ENCODE results near the gene ZNF148. TPM values are rescaled to one million over a fixed set of nuclear protein-coding genes. Genes with fewer than 3 reads are reported as not detected.

ZNF148 gene
- polyA plus RNA-seq, 3 donors: 6.5 to 48.4 (median 34.1) TPM

- Histone ChIP-seq H2AFZ (ENCODE audit: insufficient read depth, low read depth, low read length, poor library complexity, severe bottlenecking) (no peak overlapping the region), H3K27ac (ENCODE audit: low read depth in 1 of 2, low read length in 2 of 2) (no peak overlapping the region), H3K4me3 (replicated peaks in 1 of 3; ENCODE audit: low read depth in 2 of 3, low read length in 3 of 3) (no peak overlapping the region), H3K79me2 (ENCODE audit: insufficient read depth, low read length) (no peaks in the 10 kb centered on the region), H3K36me3 (replicated peaks in 1 of 2; ENCODE audit: control insufficient read depth in 1 of 2, insufficient read depth in 2 of 2, low read length in 2 of 2) (peaks cover 24 to 70% of the 10 kb centered on the region in 2 donors), H4K20me1 (ENCODE audit: insufficient read depth, low read length) (no peaks in the 10 kb centered on the region), H3K4me2 (replicated peaks; ENCODE audit: extremely low read depth, low read length, poor library complexity, severe bottlenecking) (no peak overlapping the region), H3K4me1 (ENCODE audit: control insufficient read depth in 1 of 2, insufficient read depth in 2 of 2, low read length in 2 of 2) (no peaks in the 10 kb centered on the region), H3K27me3 (ENCODE audit: control insufficient read depth in 2 of 2, insufficient read depth in 2 of 2, low read length in 2 of 2) (no peaks in the 10 kb centered on the region), H3K9ac (ENCODE audit: insufficient read depth, low read length, poor library complexity, severe bottlenecking) (no peak overlapping the region), H3K9me3 (replicated peaks in 1 of 2; ENCODE audit: control insufficient read depth in 1 of 2, insufficient read depth in 1 of 2, low read length in 2 of 2) (no peaks in the 10 kb centered on the region)
- intact Hi-C loops (cut with micrococcal nuclease): no loop called here
- no peak overlapping the region for H3K4me3 Mint-ChIP-seq
- DNase-seq: no peak
- no peak overlapping the region for H3K27ac Mint-ChIP-seq
- peaks cover 49 to 51% of the 10 kb centered on the region in 2 donors for H3K36me3 Mint-ChIP-seq
- TF ChIP-seq CTCF (IDR thresholded peaks at IDR 0.05): no peak
- no peaks in the 10 kb centered on the region for H3K9me3 Mint-ChIP-seq
- no peaks in the 10 kb centered on the region for H3K4me1 Mint-ChIP-seq
- WGBS (ENCODE audit: insufficient coverage): 100% methylated on average over 3 of the region's 7 CpGs
- H3K27me3 Mint-ChIP-seq (ENCODE audit: low read depth in 3 of 3): no peaks in the 10 kb centered on the region
Measured at GRCh38 chr3:125229168-125229567, 146.0 kb downstream of the ZNF148 start.

- Mint-ChIP-seq H3K36me3 (peaks cover 7 to 9% of the 10 kb centered on the region in 2 donors), H3K9me3 (no peaks in the 10 kb centered on the region), H3K27me3 (ENCODE audit: low read depth in 3 of 3) (peaks cover 9 to 14% (median 10%) of the 10 kb centered on the region in 3 donors), H3K27ac (peak overlapping the region in 1 of 7 donors; percentile 81), H3K4me3 (peak overlapping the region in 1 of 2 donors; percentile 14), H3K4me1 (peaks cover 16% of the 10 kb centered on the region)
- Histone ChIP-seq H3K4me2 (replicated peaks; ENCODE audit: extremely low read depth, low read length, poor library complexity, severe bottlenecking) (no peak overlapping the region), H3K9ac (ENCODE audit: insufficient read depth, low read length, poor library complexity, severe bottlenecking) (no peak overlapping the region), H3K79me2 (ENCODE audit: insufficient read depth, low read length) (no peaks in the 10 kb centered on the region), H3K9me3 (replicated peaks in 1 of 2; ENCODE audit: control insufficient read depth in 1 of 2, insufficient read depth in 1 of 2, low read length in 2 of 2) (no peaks in the 10 kb centered on the region), H3K36me3 (replicated peaks in 1 of 2; ENCODE audit: control insufficient read depth in 1 of 2, insufficient read depth in 2 of 2, low read length in 2 of 2) (peaks cover 0 to 9% of the 10 kb centered on the region in 2 donors), H4K20me1 (ENCODE audit: insufficient read depth, low read length) (no peaks in the 10 kb centered on the region), H3K27ac (ENCODE audit: low read depth in 1 of 2, low read length in 2 of 2) (no peak overlapping the region), H2AFZ (ENCODE audit: insufficient read depth, low read depth, low read length, poor library complexity, severe bottlenecking) (no peak overlapping the region), H3K4me1 (ENCODE audit: control insufficient read depth in 1 of 2, insufficient read depth in 2 of 2, low read length in 2 of 2) (peaks cover 0 to 4% of the 10 kb centered on the region in 2 donors), H3K27me3 (ENCODE audit: control insufficient read depth in 2 of 2, insufficient read depth in 2 of 2, low read length in 2 of 2) (no peaks in the 10 kb centered on the region), H3K4me3 (replicated peaks in 1 of 3; ENCODE audit: low read depth in 2 of 3, low read length in 3 of 3) (no peak overlapping the region)
- intact Hi-C loops (cut with micrococcal nuclease): no loop called here
- TF ChIP-seq CTCF (IDR thresholded peaks at IDR 0.05): no peak
- peak in 1 of 3 donors; percentile 51 for DNase-seq
- 67% methylated on average over 2 of the region's 3 CpGs for WGBS (ENCODE audit: insufficient coverage)
Measured at GRCh38 chr3:125221831-125222230, 153.3 kb downstream of the ZNF148 start.
